Hepatocyte (in vitro differentiated cells): Measurements from ENCODE around the gene JPH2.

Source experiments
- CTCF ChIP-seq: fragments of 200-600 bp; sonication (generic); IDR thresholded peaks from 2 replicates; pipeline ENCODE4 v1.5.1; 2016; ENCODE audit warnings: antibody characterized with exemption, mild to moderate bottlenecking; ENCODE audit not compliant: poor library complexity
- EZH2 ChIP-seq: fragments of 200-600 bp; sonication (generic); IDR thresholded peaks from 2 replicates; pipeline ENCODE4 v1.6.1; 2016; ENCODE audit warnings: antibody characterized with exemption, mild to moderate bottlenecking, borderline replicate concordance

DNA sequence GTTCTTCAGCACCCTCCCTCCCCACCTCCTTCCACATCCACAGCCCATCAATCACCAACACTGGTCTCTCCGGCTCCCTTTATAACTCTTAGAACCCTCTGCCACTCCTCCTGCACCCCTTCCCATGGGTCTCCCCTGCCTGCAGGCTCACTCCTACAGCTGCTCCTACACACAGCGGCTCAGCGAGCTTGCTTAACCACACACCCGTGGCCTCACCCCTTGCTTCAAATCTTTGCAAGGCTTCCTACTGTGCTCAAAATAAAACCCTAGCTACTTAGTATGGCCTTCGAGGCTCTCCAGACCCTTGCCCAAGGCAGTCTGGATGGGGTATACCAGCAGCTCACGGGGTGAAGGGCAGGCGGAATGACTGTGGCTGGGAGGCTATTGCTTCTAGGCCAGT lies 63.7 kb downstream of the JPH2 start:
- TF ChIP-seq CTCF = no peak
- TF ChIP-seq EZH2 = no peak
